Skeletal muscle satellite cell (primary cell): ENCODE measurements around the gene NNAT.

Source experiments
- H3K27me3 ChIP-seq: 2 replicates; pipeline ENCODE4 v1.7.0; 2013; ENCODE audit warnings: low read length; ENCODE audit not compliant: control insufficient read depth, insufficient read depth
- H3K36me3 ChIP-seq: 2 replicates; pipeline ENCODE4 v1.7.0; 2013; ENCODE audit warnings: mild to moderate bottlenecking, control low read depth, low read length; ENCODE audit not compliant: insufficient read depth
- H3K4me1 ChIP-seq: 2 replicates; pipeline ENCODE4 v1.7.0; 2013; ENCODE audit warnings: low read length; ENCODE audit not compliant: control insufficient read depth, insufficient read depth
- H3K4me2 ChIP-seq: 2 replicates; pipeline ENCODE4 v1.7.0; 2013; ENCODE audit warnings: mild to moderate bottlenecking, low read length
- H3K4me3 ChIP-seq: 2 replicates; pipeline ENCODE4 v1.7.0; 2013; ENCODE audit warnings: low read length
- H3K9ac ChIP-seq: 2 replicates; pipeline ENCODE4 v1.7.0; 2013; ENCODE audit warnings: mild to moderate bottlenecking, low read depth, low read length, moderate library complexity
- H3K9me3 ChIP-seq: replicated peaks from 2 replicates; pipeline ENCODE4 v1.7.0; 2013; ENCODE audit warnings: mild to moderate bottlenecking, control low read depth, low read length

NNAT gene

DNA sequence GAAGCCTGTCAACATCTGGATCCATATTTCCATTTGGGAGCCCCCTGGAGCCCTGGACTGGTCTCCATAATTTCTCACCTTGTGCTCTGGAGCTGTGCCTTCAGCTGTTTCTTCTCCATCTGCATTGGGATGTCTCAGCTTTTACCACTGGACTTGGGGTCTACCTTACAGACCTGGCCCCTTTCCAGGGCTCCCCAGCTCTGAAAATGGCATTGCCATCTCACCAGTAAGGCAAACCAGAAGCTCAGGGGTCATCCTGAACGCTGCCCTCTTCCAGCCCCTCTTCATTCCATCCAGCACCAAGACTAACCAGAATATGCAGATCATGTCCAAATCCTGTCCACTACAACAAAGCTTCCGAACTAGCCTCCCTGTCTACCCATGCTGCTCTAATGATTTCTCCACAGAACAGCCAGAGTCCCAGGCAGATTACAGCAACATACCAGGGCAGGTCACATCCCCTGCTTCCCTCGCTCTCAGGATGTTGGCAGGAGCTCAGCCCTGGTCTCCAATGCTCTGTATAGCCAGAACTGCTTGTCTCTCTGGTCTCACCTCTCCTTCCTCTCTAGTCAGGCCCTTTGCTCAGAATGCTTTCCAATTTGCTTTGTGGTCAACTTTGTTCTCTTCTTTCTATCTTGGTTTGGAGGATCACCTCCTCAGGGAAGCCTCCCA lies 17.7 kb upstream of the NNAT start:
- Histone ChIP-seq H3K4me2 (no peak overlapping the region), H3K4me3 (no peak overlapping the region), H3K9me3 (no peaks in the 10 kb centered on the region), H3K27me3 (no peaks in the 10 kb centered on the region), H3K9ac (no peak overlapping the region), H3K4me1 (peaks cover 3% of the 10 kb centered on the region), H3K36me3 (peaks cover 12% of the 10 kb centered on the region)

- no peaks in the 10 kb centered on the region for H3K9me3 ChIP-seq
- no peaks in the 10 kb centered on the region for H3K4me1 ChIP-seq
- H3K27me3 ChIP-seq, result no peaks in the 10 kb centered on the region
- H3K4me3 ChIP-seq, result no peak overlapping the region
- H3K9ac ChIP-seq, result no peak overlapping the region
- no peak overlapping the region for H3K4me2 ChIP-seq
- H3K36me3 ChIP-seq, result peaks cover 21% of the 10 kb centered on the region
Measured at GRCh38 chr20:37504404-37505096, 16.5 kb upstream of the NNAT start.

DNA sequence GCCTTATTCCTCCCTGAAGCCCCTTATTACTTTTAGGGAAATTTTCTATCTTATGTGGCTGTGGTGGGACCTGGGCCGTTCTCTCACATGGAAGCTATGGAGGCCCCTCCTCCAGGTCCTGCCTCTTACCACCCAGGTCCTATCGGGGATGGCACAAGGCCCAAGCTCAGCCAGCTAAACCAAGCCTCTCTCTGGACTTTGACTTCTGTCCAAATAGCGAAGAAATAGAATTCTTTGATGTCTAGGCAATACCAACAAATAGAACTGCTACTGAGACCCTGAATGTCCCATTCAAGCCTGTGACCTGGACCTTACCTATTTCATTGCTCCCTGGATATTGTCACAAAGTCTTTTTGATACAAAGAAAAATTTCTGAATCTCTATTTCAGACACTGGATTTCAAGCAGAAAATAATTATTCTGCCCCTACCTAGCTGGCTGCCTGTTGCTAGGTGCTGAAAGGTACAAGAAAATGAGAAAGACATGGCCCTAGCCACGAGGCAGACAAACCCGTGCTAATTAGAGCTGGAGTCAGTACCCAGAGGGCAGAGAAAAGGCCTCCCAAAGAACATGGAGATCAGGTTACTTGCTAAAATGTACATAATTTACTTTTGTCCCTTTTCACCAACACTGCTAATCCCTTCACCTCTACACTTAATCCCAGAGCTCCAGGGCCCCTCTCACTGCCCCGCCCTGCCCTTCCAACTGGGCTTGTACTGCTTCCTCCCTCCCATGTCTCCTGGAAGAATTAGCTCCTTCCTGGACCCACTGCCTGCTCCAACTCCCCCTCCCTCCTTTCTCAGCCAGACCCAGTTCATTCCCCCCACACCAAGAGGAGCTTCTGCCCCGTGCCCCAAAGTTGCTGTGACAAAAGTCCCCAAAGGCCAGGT lies 15.5 kb upstream of the NNAT start:
- peaks cover 25% of the 10 kb centered on the region for H3K36me3 ChIP-seq
- H3K9ac ChIP-seq, result no peak overlapping the region
- H3K9me3 ChIP-seq, result no peaks in the 10 kb centered on the region
- H3K27me3 ChIP-seq, result no peaks in the 10 kb centered on the region
- H3K4me3 ChIP-seq, result no peak overlapping the region
- no peak overlapping the region for H3K4me2 ChIP-seq
- no peaks in the 10 kb centered on the region for H3K4me1 ChIP-seq

- Histone ChIP-seq H3K4me2 (no peak overlapping the region), H3K36me3 (peaks cover 33% of the 10 kb centered on the region), H3K27me3 (no peaks in the 10 kb centered on the region), H3K4me1 (peaks cover 2% of the 10 kb centered on the region), H3K4me3 (no peak overlapping the region), H3K9ac (no peak overlapping the region), H3K9me3 (no peaks in the 10 kb centered on the region)
Measured at GRCh38 chr20:37506152-37506725, 14.8 kb upstream of the NNAT start.

DNA sequence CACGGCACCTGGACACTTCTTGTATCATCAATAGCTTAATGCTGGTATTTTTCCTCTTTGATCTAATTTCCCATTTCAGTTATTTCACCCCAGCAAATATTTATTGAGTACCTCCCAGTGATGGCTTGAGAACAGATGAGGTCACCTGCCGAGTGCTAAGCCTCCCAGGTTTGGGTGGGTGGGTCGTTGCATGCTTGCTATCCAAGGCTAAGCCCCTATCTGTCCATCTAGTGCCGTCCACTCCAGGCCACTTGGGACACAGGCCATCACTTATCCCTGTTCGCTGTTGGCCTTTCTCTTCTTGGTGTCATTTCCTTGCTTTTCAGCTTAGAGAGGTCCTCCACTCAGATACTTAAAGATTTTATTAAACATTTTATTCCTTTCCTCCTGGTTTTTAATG lies 10.8 kb upstream of the NNAT start:
- peaks cover 51% of the 10 kb centered on the region for H3K36me3 ChIP-seq
- H3K4me1 ChIP-seq, result peaks cover 18% of the 10 kb centered on the region
- H3K27me3 ChIP-seq, result no peaks in the 10 kb centered on the region
- H3K4me3 ChIP-seq, result no peak overlapping the region
- H3K9me3 ChIP-seq, result no peaks in the 10 kb centered on the region
- H3K9ac ChIP-seq, result no peak overlapping the region
- no peak overlapping the region for H3K4me2 ChIP-seq

DNA sequence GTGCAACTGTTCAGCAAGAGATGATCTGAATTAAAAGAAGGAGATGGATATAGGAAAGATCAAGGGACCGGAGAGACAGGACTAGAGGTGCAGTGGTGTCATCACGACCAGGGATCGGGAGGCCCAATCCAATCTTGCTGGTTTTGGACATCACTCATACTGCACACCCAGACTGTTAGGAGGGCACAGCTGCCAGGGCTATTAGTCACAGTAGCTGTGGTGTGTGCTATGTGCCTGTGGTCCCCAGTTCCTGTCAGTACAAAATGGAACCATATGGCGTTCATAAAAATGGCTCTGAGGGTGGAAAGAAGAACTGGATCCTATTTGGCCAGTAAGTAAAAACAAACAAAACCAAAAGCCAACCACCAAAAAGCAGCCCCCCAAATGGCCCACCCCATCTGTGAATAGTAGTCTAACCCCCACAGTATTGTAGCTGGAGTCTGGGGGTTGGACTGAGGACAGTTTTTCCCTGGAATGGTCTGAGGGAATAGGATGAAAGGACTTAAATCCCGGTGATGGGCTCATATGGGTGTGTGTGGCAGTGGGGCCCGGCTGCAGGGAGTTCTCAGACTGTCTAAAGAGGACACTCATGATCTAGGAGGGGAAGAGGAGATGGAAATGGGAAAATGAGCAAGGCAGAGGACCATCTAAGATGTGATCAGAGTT lies 9.3 kb upstream of the NNAT start:
- Histone ChIP-seq H3K36me3 (peaks cover 58% of the 10 kb centered on the region), H3K4me2 (peak overlapping the region; percentile 51), H3K4me1 (peaks cover 31% of the 10 kb centered on the region)

GRCh38 chr20:37513779-37514359 lies 7.2 kb upstream of the NNAT start:
- H3K4me1 ChIP-seq, result peaks cover 46% of the 10 kb centered on the region
- no peak overlapping the region for H3K4me3 ChIP-seq
- H3K36me3 ChIP-seq, result peaks cover 66% of the 10 kb centered on the region
- H3K9me3 ChIP-seq, result no peaks in the 10 kb centered on the region
- no peaks in the 10 kb centered on the region for H3K27me3 ChIP-seq
- no peak overlapping the region for H3K9ac ChIP-seq
- H3K4me2 ChIP-seq, result no peak overlapping the region

More for the DNA sequence above, 9.3 kb upstream of the NNAT start:
- Histone ChIP-seq H3K9me3 (no peaks in the 10 kb centered on the region), H3K9ac (no peak overlapping the region), H3K27me3 (no peaks in the 10 kb centered on the region), H3K4me3 (peak overlapping the region; percentile 9)

DNA sequence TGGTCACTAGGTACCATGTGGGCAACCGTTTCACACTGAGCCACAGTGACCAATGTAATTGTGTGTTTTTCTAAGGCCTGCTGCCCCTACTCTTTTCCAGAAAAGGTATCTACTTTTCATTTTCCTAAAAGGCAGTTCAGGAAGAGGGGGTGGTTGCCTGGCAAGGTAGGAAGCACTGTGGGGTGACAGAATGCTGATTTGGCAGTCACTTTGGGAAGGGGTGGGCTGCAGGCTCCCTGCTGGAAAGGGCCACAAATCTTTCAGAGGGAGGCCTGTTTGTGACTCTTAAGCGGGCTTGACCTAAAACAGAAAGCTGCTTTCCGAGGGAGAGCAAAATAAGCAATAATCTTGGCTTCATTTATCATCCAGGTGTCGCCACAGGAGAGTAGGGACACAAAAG lies 5.2 kb upstream of the NNAT start:
- Histone ChIP-seq H3K4me1 (peaks cover 59% of the 10 kb centered on the region), H3K9me3 (no peaks in the 10 kb centered on the region), H3K4me3 (no peak overlapping the region), H3K4me2 (no peak overlapping the region), H3K9ac (no peak overlapping the region), H3K36me3 (peaks cover 63% of the 10 kb centered on the region), H3K27me3 (no peaks in the 10 kb centered on the region)

- no peaks in the 10 kb centered on the region for H3K9me3 ChIP-seq
- no peaks in the 10 kb centered on the region for H3K27me3 ChIP-seq
- peaks cover 63% of the 10 kb centered on the region for H3K36me3 ChIP-seq
- H3K9ac ChIP-seq, result peak overlapping the region; percentile 34
- peak overlapping the region; percentile 48 for H3K4me2 ChIP-seq
- H3K4me3 ChIP-seq, result peak overlapping the region; percentile 27
- H3K4me1 ChIP-seq, result peaks cover 48% of the 10 kb centered on the region
Measured at GRCh38 chr20:37516811-37517750, 4.0 kb upstream of the NNAT start.

- no peak overlapping the region for H3K4me3 ChIP-seq
- H3K9me3 ChIP-seq, result no peaks in the 10 kb centered on the region
- H3K27me3 ChIP-seq, result no peaks in the 10 kb centered on the region
- H3K4me1 ChIP-seq, result peaks cover 45% of the 10 kb centered on the region
- H3K9ac ChIP-seq, result no peak overlapping the region
- no peak overlapping the region for H3K4me2 ChIP-seq
- H3K36me3 ChIP-seq, result peaks cover 63% of the 10 kb centered on the region
Measured at GRCh38 chr20:37518059-37518458, 3.0 kb upstream of the NNAT start.
